Gastroesophageal sphincter (tissue), 4 donors: ENCODE data around the gene FOXL2NB. TPM values are rescaled to one million over a fixed set of nuclear protein-coding genes. Genes with fewer than 3 reads are reported as not detected.

Source experiments
- ATAC-seq: fragments of 150-250 bp; one replicate; pipeline ENCODE4 v1.9.1; 2016; ENCODE audit warnings: mild to moderate bottlenecking, moderate library complexity
- H3K27ac ChIP-seq, 4 donors: fragments of 200-600 bp; sonication (generic) in 3 of 4; 1 replicate in 3 of 4; 2 replicates in 1 of 4; pipeline ENCODE4 v1.5.1; 2016 to 2019
- H3K27me3 ChIP-seq: fragments of 200-600 bp; sonication (generic); one replicate; pipeline ENCODE4 v1.5.1; 2019
- H3K36me3 ChIP-seq, 2 donors: fragments of 200-600 bp; sonication (generic); one replicate each; pipeline ENCODE4 v1.5.1; 2019; ENCODE audit warnings: control low read depth in 1 of 2
- H3K4me1 ChIP-seq, 3 donors: fragments of 200-600 bp; sonication (generic); 1 replicate in 2 of 3; 2 replicates in 1 of 3; pipeline ENCODE4 v1.5.1; 2016 to 2019; ENCODE audit warnings: control low read depth in 2 of 3
- H3K4me3 ChIP-seq, 2 donors: fragments of 200-600 bp; sonication (generic); one replicate each; pipeline ENCODE4 v1.5.1; 2019; ENCODE audit warnings: mild to moderate bottlenecking in 1 of 2, moderate library complexity in 1 of 2
- H3K9me3 ChIP-seq, 3 donors: fragments of 200-600 bp; sonication (generic); one replicate each; pipeline ENCODE4 v1.5.1; 2017 to 2019; ENCODE audit warnings: control low read depth in 2 of 3
- CTCF ChIP-seq, 4 experiments: fragments of 200-600 bp in 2 of 4; fragments of 450-650 bp in 2 of 4; sonication (generic) in 1 of 4; IDR thresholded peaks; one replicate each; pipeline ENCODE4 v1.5.1; 2017 to 2019; ENCODE audit warnings: antibody characterized with exemption in 4 of 4, mild to moderate bottlenecking in 2 of 4, moderate library complexity in 2 of 4
- EP300 ChIP-seq: sonication (generic); formaldehyde crosslinking; IDR thresholded peaks from one replicate; pipeline ENCODE4 v1.6.1; 2017; ENCODE audit warnings: antibody characterized with exemption, mild to moderate bottlenecking
- POLR2A ChIP-seq, 2 donors: fragments of 450-650 bp; IDR thresholded peaks; one replicate each; pipeline ENCODE4 v1.6.1; 2017; ENCODE audit warnings: antibody characterized with exemption in 2 of 2, mild to moderate bottlenecking in 2 of 2, moderate library complexity in 1 of 2
- POLR2AphosphoS5 ChIP-seq: sonication (generic); formaldehyde crosslinking; IDR thresholded peaks from one replicate; pipeline ENCODE4 v1.6.1; 2017; ENCODE audit warnings: antibody characterized with exemption
- WGBS, 2 donors: methylation state at CpG; one replicate each; pipeline ENCODE4 v1.1.5; 2018; ENCODE audit warnings: low coverage in 1 of 2; 5-methylcytosine and 5-hydroxymethylcytosine counted together
- total RNA-seq, 4 donors: library from RNA; depleted of rRNA; stranded (reverse); fragments of >200 nt; gene quantifications; one replicate each; pipeline ENCODE4 v1.1.0, GENCODE V29; 2016

FOXL2NB gene
- total RNA-seq, 4 donors from 2014 or later = 0.15 TPM; not detected in 3

- Histone ChIP-seq H3K27me3 (no peaks in the 10 kb centered on the region), H3K36me3 (no peaks in the 10 kb centered on the region), H3K27ac (no peak overlapping the region), H3K4me1 (peaks cover 0 to 6% (median 0%) of the 10 kb centered on the region in 3 donors), H3K4me3 (no peak overlapping the region), H3K9me3 (no peaks in the 10 kb centered on the region)
- no peak for ATAC-seq
- TF ChIP-seq EP300 = no peak
- no peak for TF ChIP-seq CTCF (IDR thresholded peaks at IDR 0.05)
- no peak for TF ChIP-seq POLR2AphosphoS5
- TF ChIP-seq POLR2A (IDR thresholded peaks at IDR 0.05) = no peak
- 92% methylated on average over 1 of the region's 1 CpG; no CpG with 5 or more reads in 1 of the 2 donors for WGBS, 2 donors
Measured at GRCh38 chr3:138902171-138902570, 44.8 kb upstream of the FOXL2NB start.

GRCh38 chr3:138907539-138907938 lies 39.5 kb upstream of the FOXL2NB start:
- H3K9me3 ChIP-seq = no peaks in the 10 kb centered on the region
- no peak for ATAC-seq
- H3K27me3 ChIP-seq = no peaks in the 10 kb centered on the region
- no peak overlapping the region for H3K27ac ChIP-seq
- H3K4me1 ChIP-seq = no peaks in the 10 kb centered on the region
- TF ChIP-seq EP300 (no peak), POLR2A (IDR thresholded peaks at IDR 0.05) (no peak), CTCF (IDR thresholded peaks at IDR 0.05) (no peak), POLR2AphosphoS5 (no peak)
- no peak overlapping the region for H3K4me3 ChIP-seq
- no peaks in the 10 kb centered on the region for H3K36me3 ChIP-seq
- 71 to 88% methylated on average over 2 to 3 of the region's 3 CpGs for WGBS, 2 donors

- H3K4me3 ChIP-seq = no peak overlapping the region
- no peaks in the 10 kb centered on the region for H3K4me1 ChIP-seq
- H3K27ac ChIP-seq = no peak overlapping the region
- no peak for ATAC-seq
- H3K36me3 ChIP-seq = no peaks in the 10 kb centered on the region
- no peak for TF ChIP-seq POLR2A (IDR thresholded peaks at IDR 0.05)
- TF ChIP-seq EP300 = no peak
- TF ChIP-seq CTCF (IDR thresholded peaks at IDR 0.05) = no peak
- no peak for TF ChIP-seq POLR2AphosphoS5
- no peaks in the 10 kb centered on the region for H3K9me3 ChIP-seq
- no peaks in the 10 kb centered on the region for H3K27me3 ChIP-seq
- 95 to 98% methylated on average over 5 of the region's 5 CpGs for WGBS, 2 donors
Measured at GRCh38 chr3:138908846-138909245, 38.2 kb upstream of the FOXL2NB start.

- H3K36me3 ChIP-seq = no peaks in the 10 kb centered on the region
- H3K9me3 ChIP-seq = no peaks in the 10 kb centered on the region
- H3K4me3 ChIP-seq = no peak overlapping the region
- no peak for TF ChIP-seq EP300
- no peak for TF ChIP-seq POLR2A (IDR thresholded peaks at IDR 0.05)
- TF ChIP-seq CTCF (IDR thresholded peaks at IDR 0.05) = no peak
- no peak for TF ChIP-seq POLR2AphosphoS5
- ATAC-seq = no peak
- no peak overlapping the region for H3K27ac ChIP-seq
- H3K27me3 ChIP-seq = no peaks in the 10 kb centered on the region
- H3K4me1 ChIP-seq = peaks cover 0 to 4% (median 0%) of the 10 kb centered on the region in 3 donors
Measured at GRCh38 chr3:138909904-138910303, 37.1 kb upstream of the FOXL2NB start.

GRCh38 chr3:138911621-138912020 lies 35.4 kb upstream of the FOXL2NB start:
- Histone ChIP-seq H3K27ac (no peak overlapping the region), H3K27me3 (no peaks in the 10 kb centered on the region), H3K36me3 (no peaks in the 10 kb centered on the region), H3K9me3 (no peaks in the 10 kb centered on the region), H3K4me1 (peaks cover 0 to 16% (median 0%) of the 10 kb centered on the region in 3 donors), H3K4me3 (no peak overlapping the region)
- ATAC-seq = no peak
- 94% methylated on average over 1 of the region's 1 CpG for WGBS, 2 donors
- TF ChIP-seq EP300 = no peak
- no peak for TF ChIP-seq POLR2AphosphoS5
